Stimulated activated CD4-positive, alpha-beta T cell treated with anti-CD3 and anti-CD28 coated beads, Interleukin-12 subunit alpha, Interleukin-12 subunit beta, amount 100 ng/mL, for 24 hours (primary cell): ENCODE results near the gene CBX2.

Source experiments
- DNase-seq, 2 experiments: peaks; one replicate each; pipeline ENCODE4 v3.0.0-alpha.2; 2020; ENCODE audit warnings: low read depth in 2 of 2

Gene CBX2

GRCh38 chr17:79811868-79812352, 34.0 kb downstream of the CBX2 start:
- no peak for DNase-seq

GRCh38 chr17:79812353-79813258, 34.7 kb downstream of the CBX2 start:
- no peak for DNase-seq

- no peak for DNase-seq
These were observed 35.6 kb downstream of the CBX2 start for GRCh38 chr17:79813297-79814126.

DNA sequence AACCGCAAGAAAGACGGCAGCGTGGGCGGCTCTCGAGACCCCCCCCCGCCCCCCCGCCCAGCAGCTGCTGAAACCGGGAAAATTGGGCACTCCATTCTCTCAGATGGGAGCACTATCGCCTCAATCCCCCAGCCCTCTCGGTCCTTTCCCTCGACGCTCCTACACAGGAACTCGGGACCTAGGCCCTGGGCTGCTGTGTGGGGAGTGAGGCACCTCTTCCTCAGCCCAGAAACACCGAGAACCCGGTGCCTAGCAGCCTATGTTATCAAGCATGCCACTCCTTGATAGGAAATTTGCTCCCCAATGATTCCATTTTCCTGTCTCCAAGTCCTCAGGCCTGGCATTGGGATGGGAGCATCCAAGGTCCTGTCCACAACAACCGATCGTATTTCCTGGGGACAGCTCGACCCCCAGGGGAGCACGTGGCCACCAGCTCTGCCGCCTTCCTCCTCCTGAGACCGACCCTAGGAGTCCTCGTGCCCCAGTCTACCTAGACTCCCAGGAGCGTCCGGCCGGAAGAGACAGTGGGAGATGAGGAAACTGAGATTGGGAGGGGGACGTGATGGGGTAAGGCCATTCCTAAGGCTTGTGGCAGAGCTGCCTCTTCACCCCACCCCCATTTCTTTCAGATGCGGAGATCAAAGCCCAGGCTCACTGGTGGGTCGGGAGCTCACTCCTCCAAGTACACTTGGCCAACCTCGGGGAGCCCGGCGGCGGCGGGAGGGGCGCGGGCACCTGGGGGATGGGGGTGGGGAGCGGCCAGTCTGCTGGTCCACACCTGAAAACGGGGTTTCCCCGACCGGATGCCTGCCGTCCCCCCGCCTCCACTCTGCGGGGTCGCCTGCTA, 36.4 kb downstream of the CBX2 start:
- no peak for DNase-seq

DNA sequence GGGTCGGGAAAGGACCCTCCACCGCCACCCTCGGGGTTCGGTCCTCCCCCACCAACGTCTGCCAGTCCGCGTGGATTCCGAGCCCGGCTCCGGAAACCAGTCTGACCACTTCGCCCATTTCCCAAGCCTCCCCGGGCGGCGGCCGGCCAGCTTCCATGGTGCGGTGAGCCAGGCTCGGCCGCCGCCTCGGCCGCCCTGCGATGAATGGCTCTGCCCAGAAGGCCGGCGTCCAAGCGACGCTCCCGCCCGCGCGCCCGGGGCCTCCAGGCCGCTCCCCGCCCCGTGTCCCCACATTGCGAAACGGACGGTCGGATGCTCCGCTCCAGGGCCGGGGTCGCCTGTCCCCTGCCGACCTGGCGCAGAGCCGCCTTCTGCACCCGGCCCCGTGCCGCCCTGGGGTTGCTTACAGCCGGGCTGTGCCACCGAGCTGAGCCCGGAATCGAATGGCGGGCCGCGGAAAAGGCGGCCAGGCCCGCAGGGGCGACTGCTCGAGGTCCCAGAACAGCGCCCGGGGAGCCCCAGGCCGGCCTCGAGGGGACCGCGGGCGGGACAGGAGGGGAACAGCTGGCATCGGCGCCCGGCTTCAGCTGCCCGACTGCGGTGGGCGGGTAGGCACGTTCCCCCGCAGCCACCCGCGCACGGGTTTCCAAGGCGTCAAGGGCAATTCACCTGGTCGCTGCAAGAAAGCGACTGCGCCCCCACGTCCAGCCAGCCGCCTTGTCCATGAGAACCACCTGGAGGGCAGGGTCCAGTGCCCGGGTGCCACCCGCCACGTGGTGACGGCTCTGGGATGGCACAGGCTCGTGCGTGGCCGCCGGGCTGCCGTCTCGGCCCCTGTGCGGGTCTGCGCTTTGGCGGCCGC, 37.3 kb downstream of the CBX2 start:
- no peak for DNase-seq

GRCh38 chr17:79815836-79816461, 38.0 kb downstream of the CBX2 start:
- DNase-seq: no peak

- DNase-seq: no peak
These were observed 40.2 kb downstream of the CBX2 start for GRCh38 chr17:79818026-79818758.

DNA sequence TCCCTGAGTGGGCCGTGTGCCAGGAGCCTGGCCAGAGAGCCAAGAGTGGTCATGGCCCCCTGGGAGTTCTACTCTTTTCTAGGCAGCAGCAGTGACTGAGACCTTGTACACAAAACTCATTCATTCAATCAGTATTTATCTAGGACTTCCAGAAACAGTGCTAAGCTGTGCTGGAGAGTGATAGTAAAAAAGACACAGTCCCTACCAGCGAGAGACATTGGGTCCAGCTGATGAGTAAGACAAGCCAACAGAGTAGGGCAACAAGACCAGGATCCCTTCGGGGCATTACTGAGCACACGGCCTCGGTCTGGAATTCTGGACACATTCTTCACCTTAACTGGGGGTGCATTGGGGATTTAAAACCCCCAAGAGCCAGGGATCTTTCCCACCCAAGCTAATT, 41.1 kb downstream of the CBX2 start:
- no peak for DNase-seq

- no peak for DNase-seq
These were observed 41.8 kb downstream of the CBX2 start for GRCh38 chr17:79819534-79820276.

- DNase-seq: no peak
These were observed 43.0 kb downstream of the CBX2 start for GRCh38 chr17:79820959-79821330.

GRCh38 chr17:79821331-79822095, 43.6 kb downstream of the CBX2 start:
- no peak for DNase-seq

DNA sequence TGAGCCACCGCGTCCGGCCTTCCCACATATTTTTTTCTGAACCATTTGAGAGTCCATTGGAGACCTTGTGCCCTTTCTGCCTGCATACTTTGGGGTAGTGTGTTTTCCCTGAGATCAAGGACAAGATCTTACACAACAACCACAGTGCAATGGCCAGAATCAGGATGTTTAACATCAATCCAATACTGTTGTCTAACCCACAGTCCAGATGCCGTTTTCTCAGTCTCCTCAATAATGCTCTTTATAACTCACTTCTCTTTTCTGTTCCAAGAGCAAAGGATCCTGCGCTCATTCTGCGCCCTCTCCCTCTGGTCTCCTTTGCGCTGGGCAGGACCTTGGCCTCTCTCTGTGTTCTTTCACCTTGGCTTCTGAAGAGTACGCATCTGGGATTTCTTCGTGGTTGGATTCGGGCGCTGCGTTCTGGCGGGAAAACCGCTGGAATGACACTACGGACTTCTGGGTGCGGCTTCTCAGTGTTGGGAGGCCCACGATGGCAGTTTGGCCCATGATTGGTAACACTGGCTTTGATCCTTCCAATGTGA, 44.7 kb downstream of the CBX2 start:
- DNase-seq: no peak

DNA sequence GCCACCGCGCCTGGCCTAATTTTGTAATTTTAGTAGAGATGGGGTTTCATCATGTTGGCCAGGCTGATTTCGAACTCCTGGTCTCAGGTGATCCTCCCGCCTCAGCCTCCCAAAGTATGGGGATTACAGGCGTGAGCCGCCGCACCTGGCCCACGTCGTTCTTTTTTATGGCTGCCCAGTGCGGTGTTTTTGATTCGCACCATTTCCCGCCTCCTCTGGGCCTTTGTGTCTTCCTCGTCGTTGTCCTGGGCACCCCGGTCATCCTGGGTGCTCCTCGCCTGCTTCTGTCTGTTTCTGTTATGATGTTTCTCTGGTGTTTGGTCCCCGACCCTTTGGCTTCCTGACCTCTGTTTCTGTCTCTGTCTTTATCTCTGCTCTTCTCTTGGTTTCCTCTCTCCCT, 46.3 kb downstream of the CBX2 start:
- DNase-seq: no peak

GRCh38 chr17:79824893-79825579, 47.1 kb downstream of the CBX2 start:
- DNase-seq: no peak

DNA sequence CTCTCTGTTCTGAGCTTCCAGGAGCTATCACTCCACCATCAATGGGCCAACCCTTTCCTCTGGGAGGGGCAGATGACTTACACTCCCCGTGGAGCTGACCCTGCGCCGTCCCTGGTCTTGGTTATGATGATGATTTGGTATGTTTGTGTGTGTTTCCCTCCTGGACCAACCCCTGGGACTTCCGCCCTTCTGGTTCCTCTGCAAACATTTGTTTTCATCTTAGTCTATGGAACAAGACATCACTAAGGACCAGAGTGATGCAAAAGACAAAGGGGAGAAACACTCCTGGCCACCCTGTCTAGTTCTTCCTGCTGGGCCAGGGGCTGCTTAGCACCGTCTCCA, 47.6 kb downstream of the CBX2 start:
- no peak for DNase-seq

DNA sequence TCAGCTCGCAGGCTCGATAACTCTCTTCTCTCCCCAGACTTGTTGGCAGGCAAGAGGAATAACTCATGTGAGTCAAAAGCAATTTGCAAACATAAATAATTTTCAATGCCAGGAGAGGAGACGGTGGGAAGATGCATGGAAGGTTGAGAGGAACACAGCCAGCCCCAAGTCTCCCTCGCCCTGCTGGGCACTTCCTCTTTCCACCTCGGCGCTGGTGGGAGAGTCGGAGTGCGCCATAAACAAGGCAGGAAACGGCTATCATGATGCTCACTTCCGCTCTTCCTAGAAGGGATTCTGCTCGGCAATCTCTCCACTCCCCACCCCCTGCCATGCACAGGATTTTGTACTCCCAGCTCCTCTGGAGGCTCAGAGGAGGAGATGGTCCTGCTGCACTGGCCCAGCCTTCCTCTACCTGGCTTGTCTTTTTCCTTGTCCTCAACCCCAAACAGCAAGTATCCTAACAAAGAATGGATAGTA, 48.3 kb downstream of the CBX2 start:
- no peak for DNase-seq

DNA sequence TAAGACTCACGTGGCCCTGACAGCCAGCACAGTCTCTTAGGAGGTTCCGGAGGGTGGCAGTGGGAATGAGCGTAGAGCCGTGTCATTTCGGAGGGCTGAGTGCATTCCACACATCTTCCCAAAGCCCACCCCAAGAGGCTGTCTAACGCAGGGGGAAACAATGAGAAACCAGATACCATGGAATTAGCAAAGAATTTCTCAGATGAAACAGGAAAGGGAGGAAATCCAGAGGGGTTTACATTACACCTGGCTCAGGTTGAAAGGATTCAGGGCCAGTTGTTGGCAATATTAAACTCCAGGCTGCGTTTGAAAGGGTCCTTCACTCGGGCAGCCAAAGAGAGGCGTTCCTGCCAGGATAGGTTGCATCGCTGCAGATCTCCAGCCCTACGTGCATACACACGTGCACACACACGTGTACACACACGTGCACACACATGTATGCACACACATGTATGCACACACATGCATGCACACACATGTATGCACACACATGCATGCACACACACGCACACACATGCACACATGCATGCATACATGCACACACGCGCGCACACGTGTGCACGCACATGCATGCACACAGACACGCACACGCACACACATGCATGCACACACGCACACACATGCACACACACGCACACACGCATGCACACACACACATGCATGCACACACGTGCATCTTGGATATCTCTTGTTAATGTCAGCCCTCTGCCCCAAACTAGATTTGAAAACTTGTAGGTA, 49.1 kb downstream of the CBX2 start:
- no peak for DNase-seq
